Measurements from ENCODE around the gene FNDC7. TPM values are rescaled to one million over a fixed set of nuclear protein-coding genes. Genes with fewer than 3 reads are reported as not detected.

FNDC7 gene
- total and polyA plus RNA-seq, 9 of the 15 experiments (the other 6 are each of a cell fraction or from before 2014, with no cell fraction given) = not detected

- TF ChIP-seq DLX4 (CRISPR knock-in tag; IDR thresholded peaks at IDR 0.05) (no peak), CREB1 (IDR thresholded peaks at IDR 0.05) (peak; percentile 96), CREB1 (CRISPR knock-in tag; IDR thresholded peaks at IDR 0.05) (peak; percentile 98), ZNF511 (CRISPR knock-in tag; IDR thresholded peaks at IDR 0.05) (no peak; the same call in none of the 2 replicates), CREB3 (tag; conservative IDR thresholded peaks at IDR 0.05; ENCODE audit: low read depth) (peak; percentile 59; the same call in 1 of the 2 replicates), FOXO4 (CRISPR knock-in tag; IDR thresholded peaks at IDR 0.05) (0 out of 2 replicates have a peak, but pooled peaks have one; percentile 45), FOXA1 (IDR thresholded peaks at IDR 0.05; ENCODE audit: borderline replicate concordance) (no peak), SRSF7 (optimal IDR thresholded peaks at IDR 0.05; ENCODE audit: low read depth, low read length) (no peak), ZNF696 (CRISPR knock-in tag; conservative IDR thresholded peaks at IDR 0.05) (no peak), ZBED1 (IDR thresholded peaks at IDR 0.05) (peak; percentile 73; the same call in 1 of the 2 replicates), SMAD1 (IDR thresholded peaks at IDR 0.05; ENCODE audit: low read depth, low read length, partially characterized antibody) (peak; percentile 64), BACH1 (tag; IDR thresholded peaks at IDR 0.05) (0 out of 2 replicates have a peak, but pooled peaks have one; percentile 23), E4F1 (CRISPR knock-in tag; IDR thresholded peaks at IDR 0.05; ENCODE audit: borderline replicate concordance) (no peak), NCOA4 (IDR thresholded peaks at IDR 0.05; ENCODE audit: partially characterized antibody) (no peak), HNRNPL (IDR thresholded peaks at IDR 0.05; ENCODE audit: low read depth, low read length) (peak; percentile 37; the same call in 1 of the 2 replicates), ZNF436 (CRISPR knock-in tag; IDR thresholded peaks at IDR 0.05) (no peak), ZNF431 (CRISPR knock-in tag; IDR thresholded peaks at IDR 0.05) (peak; percentile 71; the same call in 1 of the 2 replicates), GABPB1 (CRISPR knock-in tag; IDR thresholded peaks at IDR 0.05) (peak; percentile 85), RUNX1 (IDR thresholded peaks at IDR 0.05; ENCODE audit: low read depth) (no peak; the same call in 1 of the 2 replicates), BRF1 (IDR thresholded peaks at IDR 0.05; ENCODE audit: borderline replicate concordance, extremely low read depth, insufficient read length) (no peak), RHOXF2B (CRISPR knock-in tag; conservative IDR thresholded peaks at IDR 0.05) (no peak), ETV1 (tag; conservative IDR thresholded peaks at IDR 0.05; ENCODE audit: low read depth) (peak; percentile 72)
Measured at GRCh38 chr1:108746382-108747170, 33.9 kb downstream of the FNDC7 start, which contains the start of gene STXBP3 (continued).
